CD4-positive, alpha-beta T cell (primary cell): Measurements from ENCODE around the gene ADORA2B. TPM values are rescaled to one million over a fixed set of nuclear protein-coding genes. Genes with fewer than 3 reads are reported as not detected.
A peak's percentile ranks its signal among the peaks of the same experiment; 100 is the strongest.

ENCODE experiments used
- ATAC-seq: fragments of 200-7000 bp; cut with Tn5 transposase; one replicate; pipeline ENCODE4 v1.10.0; 2022; ENCODE audit warnings: mild to moderate bottlenecking; ENCODE audit not compliant: poor library complexity
- CTCF ChIA-PET: fragments of 350-600 bp; sonication (Branson Sonifier 250); formaldehyde crosslinking; loops from one replicate; lab custom pipeline; 2021; ENCODE audit warnings: antibody characterized with exemption, inconsistent platforms; lab: Charles Lee
- POLR2A ChIA-PET: fragments of 350-600 bp; sonication (Branson Sonifier 250); formaldehyde crosslinking; loops from one replicate; lab custom pipeline; 2021; ENCODE audit warnings: antibody characterized with exemption, inconsistent platforms; lab: Charles Lee
- DNase-seq, 14 experiments: peaks; one replicate each; pipeline ENCODE4 v3.0.0-alpha.2; 2013 to 2020; ENCODE audit warnings: mixed read lengths in 2 of 14
- H3K27ac ChIP-seq, 2 donors: one replicate each; pipeline versions ENCODE4 v1.5.1 to v1.7.0; 2013; ENCODE audit warnings: low read length in 2 of 2, low read depth in 1 of 2, mild to moderate bottlenecking in 1 of 2
- H3K27me3 ChIP-seq, 2 experiments: 1 replicate in 1 of 2; 2 replicates in 1 of 2; pipeline versions ENCODE4 v1.6.1 to v1.7.0; 2013; ENCODE audit warnings: low read length in 2 of 2, control low read depth in 1 of 2, mild to moderate bottlenecking in 1 of 2, moderate library complexity in 1 of 2; ENCODE audit not compliant: insufficient read depth in 2 of 2, control insufficient read depth in 1 of 2
- H3K36me3 ChIP-seq: one replicate; pipeline ENCODE4 v1.6.1; 2013; ENCODE audit warnings: low read length, control low read depth; ENCODE audit not compliant: insufficient read depth
- H3K4me1 ChIP-seq: one replicate; pipeline ENCODE4 v1.6.1; 2013; ENCODE audit warnings: low read length, control low read depth; ENCODE audit not compliant: insufficient read depth
- H3K4me3 ChIP-seq: one replicate; pipeline ENCODE4 v1.5.1; 2013; ENCODE audit warnings: mild to moderate bottlenecking, low read length, moderate library complexity
- H3K9me3 ChIP-seq, 2 experiments: 1 replicate in 1 of 2; 2 replicates in 1 of 2; pipeline versions ENCODE4 v1.6.1 to v1.7.0; 2013; ENCODE audit warnings: low read length in 2 of 2, mild to moderate bottlenecking in 2 of 2, control low read depth in 1 of 2, moderate library complexity in 1 of 2; ENCODE audit not compliant: control insufficient read depth in 1 of 2, insufficient read depth in 1 of 2
- H3K27ac Mint-ChIP-seq: one replicate; pipeline ENCODE4 v1.8.0; 2020; ENCODE audit warnings: mixed read lengths
- H3K27me3 Mint-ChIP-seq: one replicate; pipeline ENCODE4 v1.8.0; 2021; ENCODE audit warnings: mixed read lengths
- H3K36me3 Mint-ChIP-seq: one replicate; pipeline ENCODE4 v1.8.0; 2021; ENCODE audit warnings: low read depth, mixed read lengths
- H3K4me1 Mint-ChIP-seq: one replicate; pipeline ENCODE4 v1.8.0; 2021; ENCODE audit warnings: low read depth, mixed read lengths
- H3K4me3 Mint-ChIP-seq: one replicate; pipeline ENCODE4 v1.8.0; 2020; ENCODE audit warnings: mild to moderate bottlenecking, mixed read lengths
- H3K9me3 Mint-ChIP-seq: one replicate; pipeline ENCODE4 v1.8.0; 2020; ENCODE audit warnings: mixed read lengths
- CTCF ChIP-seq: fragments of 200-600 bp; IDR thresholded peaks from one replicate; pipeline ENCODE4 v1.8.0; 2022; ENCODE audit warnings: antibody characterized with exemption, mild to moderate bottlenecking
- intact Hi-C, 2 experiments: fragments of 100-400 bp; cut with DNase I in 1 of 2; cut with micrococcal nuclease in 1 of 2; formaldehyde crosslinking; loops; one replicate each; pipeline versions ENCODE4 v1.15.1 to v1.9.0; 2023 to 2025; cut with DNase I, micrococcal nuclease
- total RNA-seq, 174 experiments: library from RNA in 2 of 174; stranded (reverse) in 2 of 174; gene quantifications; one replicate each; pipeline ENCODE4 v1.2.3 and lab custom pipeline; 2021 to 2026

Gene ADORA2B
- total RNA-seq, 2 experiments from 2014 or later, result not detected

- Histone ChIP-seq H3K4me1 (peaks cover 17% of the 10 kb centered on the region), H3K27ac (no peak overlapping the region), H3K27me3 (peaks cover 25 to 26% of the 10 kb centered on the region in 2 experiments), H3K36me3 (no peaks in the 10 kb centered on the region), H3K9me3 (peaks cover 0 to 9% of the 10 kb centered on the region in 2 experiments), H3K4me3 (peak overlapping the region; percentile 52)
- ChIA-PET POLR2A (interaction anchor here (0.5 to 1.0 kb wide), 2 partner anchors 52 to 59 kb away, joined by 3 to 4 read pairs; no protein-coding TSS in a partner anchor), CTCF (interaction anchor here (1.0 to 1.4 kb wide), 2 partner anchors 13 to 53 kb away, joined by 3 to 6 read pairs; no protein-coding TSS in a partner anchor)
- Mint-ChIP-seq H3K4me1 (peaks cover 8% of the 10 kb centered on the region), H3K36me3 (no peaks in the 10 kb centered on the region), H3K27ac (no peak overlapping the region), H3K27me3 (peaks cover 48% of the 10 kb centered on the region), H3K9me3 (no peaks in the 10 kb centered on the region), H3K4me3 (peak overlapping the region; percentile 78)
- DNase-seq (peak in 2 of 14 experiments; percentile 58 to 65), ATAC-seq (no peak)
- TF ChIP-seq CTCF, result no peak
- intact Hi-C loops, result loop anchor here in 1 of 2 experiments (1.0 kb wide), 1 partner anchor 52 kb away; no protein-coding TSS in a partner anchor
Observed at GRCh38 chr17:15945527-15946191, 729 bp downstream of the ADORA2B start.

GRCh38 chr17:15946611-15947120 is 1.7 kb downstream of the ADORA2B start:
- peaks cover 41% of the 10 kb centered on the region for H3K27me3 Mint-ChIP-seq
- intact Hi-C loops, result no loop called here
- H3K4me3 Mint-ChIP-seq, result no peak overlapping the region
- Histone ChIP-seq H3K4me3 (no peak overlapping the region), H3K27me3 (peaks cover 25 to 26% of the 10 kb centered on the region in 2 experiments), H3K27ac (no peak overlapping the region), H3K4me1 (peaks cover 17% of the 10 kb centered on the region), H3K36me3 (no peaks in the 10 kb centered on the region), H3K9me3 (peaks cover 0 to 9% of the 10 kb centered on the region in 2 experiments)
- H3K27ac Mint-ChIP-seq, result no peak overlapping the region
- DNase-seq (no peak), ATAC-seq (no peak)
- no peaks in the 10 kb centered on the region for H3K9me3 Mint-ChIP-seq
- ChIA-PET POLR2A (interaction anchor here (0.6 kb wide), 1 partner anchor 11 kb away, joined by 3 read pairs; no protein-coding TSS in a partner anchor), CTCF (no interaction called here)
- peaks cover 8% of the 10 kb centered on the region for H3K4me1 Mint-ChIP-seq
- no peaks in the 10 kb centered on the region for H3K36me3 Mint-ChIP-seq
- TF ChIP-seq CTCF, result no peak

- H3K36me3 Mint-ChIP-seq, result no peaks in the 10 kb centered on the region
- peaks cover 25 to 26% of the 10 kb centered on the region in 2 experiments for H3K27me3 ChIP-seq
- H3K9me3 Mint-ChIP-seq, result no peaks in the 10 kb centered on the region
- H3K27ac Mint-ChIP-seq, result no peak overlapping the region
- peaks cover 0 to 9% of the 10 kb centered on the region in 2 experiments for H3K9me3 ChIP-seq
- no peak for ATAC-seq
- no peak for TF ChIP-seq CTCF
- peaks cover 8% of the 10 kb centered on the region for H3K4me1 Mint-ChIP-seq
- ChIA-PET POLR2A (interaction anchor here (0.6 kb wide), 1 partner anchor 10 kb away, joined by 3 read pairs; no protein-coding TSS in a partner anchor), CTCF (no interaction called here)
- DNase-seq, result no peak
- no peak overlapping the region for H3K4me3 ChIP-seq
- H3K27ac ChIP-seq, result no peak overlapping the region
- H3K36me3 ChIP-seq, result no peaks in the 10 kb centered on the region
- H3K4me1 ChIP-seq, result peaks cover 17% of the 10 kb centered on the region
- intact Hi-C loops, result no loop called here
- peaks cover 35% of the 10 kb centered on the region for H3K27me3 Mint-ChIP-seq
- H3K4me3 Mint-ChIP-seq, result no peak overlapping the region
Observed at GRCh38 chr17:15947271-15947670, 2.3 kb downstream of the ADORA2B start.
